Colonic mucosa (tissue), 4 donors: ENCODE measurements around the gene OR52H1. TPM values are rescaled to one million over a fixed set of nuclear protein-coding genes. Genes with fewer than 3 reads are reported as not detected.

Experiments
- DNase-seq: peaks from one replicate; pipeline ENCODE4 v3.0.0-alpha.2; 2020
- H3K27ac ChIP-seq: fragments of 200-600 bp; one replicate; pipeline ENCODE4 v1.8.0; 2021
- H3K27me3 ChIP-seq: fragments of 200-600 bp; one replicate; pipeline ENCODE4 v1.8.0; 2021
- H3K36me3 ChIP-seq: fragments of 200-600 bp; one replicate; pipeline ENCODE4 v1.8.0; 2021
- H3K4me1 ChIP-seq: fragments of 200-600 bp; one replicate; pipeline ENCODE4 v1.8.0; 2021; ENCODE audit warnings: mild to moderate bottlenecking
- H3K4me3 ChIP-seq: fragments of 200-600 bp; one replicate; pipeline ENCODE4 v1.8.0; 2021
- H3K9ac ChIP-seq, 2 donors: one replicate each; pipeline ENCODE4 v1.7.0; 2013; ENCODE audit warnings: control low read depth in 2 of 2, low read depth in 2 of 2, low read length in 2 of 2
- H3K9me3 ChIP-seq: fragments of 200-600 bp; one replicate; pipeline ENCODE4 v1.8.0; 2021
- CTCF ChIP-seq: fragments of 200-600 bp; IDR thresholded peaks from one replicate; pipeline ENCODE4 v1.8.0; 2022; ENCODE audit warnings: antibody characterized with exemption, mild to moderate bottlenecking
- intact Hi-C: fragments of 100-400 bp; cut with DNase I; formaldehyde crosslinking; loops from one replicate; pipeline ENCODE4 v1.14.1; 2022
- total RNA-seq, 2 donors: library from RNA; stranded (reverse); fragmentation: NEBNext Ultra II Directional in 1 of 2; extraction: Animal tissue kit (Norgen Biotek cat#: 25700) in 1 of 2; gene quantifications; one replicate each; pipeline ENCODE4 v1.2.1, GENCODE V29; 2021
- donor health status: healthy.
- donor health status: DM: no; HTN: no; CAD: no.
- donor health status: DM: no; HTN: no; CAD: no.

Gene OR52H1
- total RNA-seq, 2 donors from 2014 or later, result not detected

DNA sequence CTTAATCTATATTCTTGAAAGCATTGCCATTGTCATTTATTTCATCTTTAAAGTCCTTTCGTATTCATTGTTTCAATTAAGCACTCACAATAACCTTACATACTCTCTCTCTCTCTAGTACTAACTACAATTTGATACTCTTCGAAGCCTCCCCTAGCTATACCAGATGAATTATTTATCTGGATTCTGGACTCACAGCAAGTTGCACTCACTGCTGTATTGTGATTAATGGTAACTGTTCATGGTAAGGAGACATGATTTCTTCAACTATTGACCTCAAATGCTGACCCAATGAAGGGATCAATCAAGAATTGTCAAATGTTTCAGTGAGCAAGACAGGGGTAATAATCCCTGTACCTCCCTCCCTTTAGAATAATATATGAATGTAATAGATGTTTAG is 26.3 kb upstream of the OR52H1 start:
- TF ChIP-seq CTCF, result no peak
- intact Hi-C loops, result no loop called here
- H3K27me3 ChIP-seq, result no peaks in the 10 kb centered on the region
- H3K36me3 ChIP-seq, result no peaks in the 10 kb centered on the region
- no peaks in the 10 kb centered on the region for H3K9me3 ChIP-seq
- H3K4me1 ChIP-seq, result no peaks in the 10 kb centered on the region
- H3K4me3 ChIP-seq, result no peak overlapping the region
- no peak overlapping the region for H3K9ac ChIP-seq
- H3K27ac ChIP-seq, result no peak overlapping the region
- DNase-seq, result no peak

GRCh38 chr11:5564259-5565019 is 16.1 kb upstream of the OR52H1 start:
- DNase-seq, result no peak
- Histone ChIP-seq H3K27me3 (no peaks in the 10 kb centered on the region), H3K4me1 (no peaks in the 10 kb centered on the region), H3K27ac (no peak overlapping the region), H3K9ac (no peak overlapping the region), H3K9me3 (no peaks in the 10 kb centered on the region), H3K36me3 (no peaks in the 10 kb centered on the region), H3K4me3 (no peak overlapping the region)
- no peak for TF ChIP-seq CTCF
- intact Hi-C loops, result no loop called here

GRCh38 chr11:5557751-5558150 is 9.4 kb upstream of the OR52H1 start:
- intact Hi-C loops, result no loop called here
- TF ChIP-seq CTCF, result no peak
- Histone ChIP-seq H3K9me3 (no peaks in the 10 kb centered on the region), H3K36me3 (no peaks in the 10 kb centered on the region), H3K27ac (no peak overlapping the region), H3K4me1 (no peaks in the 10 kb centered on the region), H3K9ac (no peak overlapping the region), H3K4me3 (no peak overlapping the region), H3K27me3 (no peaks in the 10 kb centered on the region)
- DNase-seq, result no peak

DNA sequence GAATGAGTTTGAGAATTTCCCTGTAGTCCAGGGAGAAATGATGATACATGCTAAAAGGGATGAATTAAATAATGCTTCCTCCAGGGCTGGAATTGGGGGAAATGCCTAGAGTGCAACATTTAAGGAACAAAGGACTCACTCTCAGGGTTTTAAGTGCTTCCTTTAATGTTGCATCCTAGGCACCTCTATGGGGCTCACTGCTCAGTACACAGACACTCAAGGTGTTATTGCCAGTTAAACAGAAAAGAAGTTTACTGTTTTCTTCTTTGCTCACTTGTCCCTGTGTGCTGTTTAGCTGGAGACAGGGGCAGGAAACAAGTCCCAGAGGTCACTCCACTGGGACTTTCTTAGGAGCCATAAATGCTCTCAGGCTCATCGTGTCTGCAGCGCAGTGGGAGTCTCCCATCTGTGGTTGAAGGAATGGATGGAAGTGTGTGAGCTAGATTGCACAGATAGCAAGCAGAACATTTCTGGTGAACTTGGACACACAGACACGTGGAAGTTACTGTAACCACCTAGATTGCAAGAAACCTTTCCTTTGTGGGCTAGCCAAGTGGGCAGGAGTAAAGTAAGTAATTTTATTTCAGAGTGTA is 8.4 kb upstream of the OR52H1 start:
- no peak overlapping the region for H3K4me3 ChIP-seq
- no peak for DNase-seq
- intact Hi-C loops, result no loop called here
- H3K27me3 ChIP-seq, result no peaks in the 10 kb centered on the region
- H3K9ac ChIP-seq, result no peak overlapping the region
- no peak overlapping the region for H3K27ac ChIP-seq
- no peaks in the 10 kb centered on the region for H3K4me1 ChIP-seq
- no peaks in the 10 kb centered on the region for H3K36me3 ChIP-seq
- TF ChIP-seq CTCF, result no peak
- no peaks in the 10 kb centered on the region for H3K9me3 ChIP-seq

DNA sequence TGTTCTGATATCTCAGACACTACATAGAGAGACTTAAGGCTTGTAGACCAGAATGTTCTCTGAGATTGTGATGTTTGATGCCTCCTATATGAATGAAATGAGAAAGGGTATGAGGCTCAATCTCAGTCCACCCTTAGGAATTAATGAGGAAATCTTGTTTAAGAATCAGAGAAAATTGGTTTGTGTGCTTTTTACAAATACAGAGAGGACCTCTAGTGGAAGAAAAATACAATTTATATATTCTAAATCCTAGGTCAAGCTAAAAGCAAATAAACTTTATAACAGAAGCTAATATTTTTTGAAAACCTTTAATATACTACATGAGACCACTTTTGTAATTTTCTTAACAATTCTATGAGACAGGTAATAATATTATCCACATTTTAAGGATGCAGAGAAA is 5.0 kb upstream of the OR52H1 start:
- H3K4me3 ChIP-seq, result no peak overlapping the region
- no peak overlapping the region for H3K27ac ChIP-seq
- H3K27me3 ChIP-seq, result no peaks in the 10 kb centered on the region
- no peak for DNase-seq
- no peaks in the 10 kb centered on the region for H3K9me3 ChIP-seq
- no peak for TF ChIP-seq CTCF
- no peaks in the 10 kb centered on the region for H3K4me1 ChIP-seq
- intact Hi-C loops, result no loop called here
- H3K36me3 ChIP-seq, result no peaks in the 10 kb centered on the region
- H3K9ac ChIP-seq, result no peak overlapping the region
